Superior temporal gyrus (tissue), 1 donor: ENCODE data around the gene SPOUT1.

Source experiments
- DNase-seq: peaks from one replicate; pipeline ENCODE4 v3.0.0-alpha.2; 2016; ENCODE audit errors: extremely low spot score

SPOUT1 gene

DNA sequence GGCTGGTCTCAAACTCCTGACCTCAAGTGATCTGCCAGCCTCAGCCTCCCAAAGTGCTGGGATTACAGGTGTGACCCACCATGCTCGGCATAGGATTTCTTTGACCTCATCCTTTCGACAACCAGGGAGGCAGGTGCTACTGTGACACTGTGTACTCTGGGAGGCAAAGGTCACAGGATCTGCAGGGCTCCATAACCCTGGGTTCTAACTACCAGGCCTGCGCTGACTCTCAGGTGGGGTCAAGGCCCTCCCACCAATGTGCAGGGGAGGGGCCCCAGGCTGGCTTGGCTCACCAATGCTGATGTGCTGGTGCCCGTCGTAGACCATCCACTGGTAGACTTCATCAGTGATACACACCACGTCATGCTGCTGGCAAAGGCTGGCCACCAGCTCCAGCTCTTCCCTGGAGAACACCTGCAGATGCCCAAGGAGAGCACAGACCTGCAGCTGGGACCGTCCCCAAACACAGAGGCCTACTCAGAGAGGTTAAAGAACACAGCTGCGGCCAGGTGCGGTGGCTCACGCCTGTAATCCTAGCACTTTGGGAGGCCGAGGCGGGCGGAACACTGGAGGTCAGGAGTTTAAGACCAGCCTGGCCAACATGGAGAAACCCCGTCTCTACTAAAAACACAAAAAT is 7.0 kb upstream of the SPOUT1 start:
- DNase-seq, result no peak

DNA sequence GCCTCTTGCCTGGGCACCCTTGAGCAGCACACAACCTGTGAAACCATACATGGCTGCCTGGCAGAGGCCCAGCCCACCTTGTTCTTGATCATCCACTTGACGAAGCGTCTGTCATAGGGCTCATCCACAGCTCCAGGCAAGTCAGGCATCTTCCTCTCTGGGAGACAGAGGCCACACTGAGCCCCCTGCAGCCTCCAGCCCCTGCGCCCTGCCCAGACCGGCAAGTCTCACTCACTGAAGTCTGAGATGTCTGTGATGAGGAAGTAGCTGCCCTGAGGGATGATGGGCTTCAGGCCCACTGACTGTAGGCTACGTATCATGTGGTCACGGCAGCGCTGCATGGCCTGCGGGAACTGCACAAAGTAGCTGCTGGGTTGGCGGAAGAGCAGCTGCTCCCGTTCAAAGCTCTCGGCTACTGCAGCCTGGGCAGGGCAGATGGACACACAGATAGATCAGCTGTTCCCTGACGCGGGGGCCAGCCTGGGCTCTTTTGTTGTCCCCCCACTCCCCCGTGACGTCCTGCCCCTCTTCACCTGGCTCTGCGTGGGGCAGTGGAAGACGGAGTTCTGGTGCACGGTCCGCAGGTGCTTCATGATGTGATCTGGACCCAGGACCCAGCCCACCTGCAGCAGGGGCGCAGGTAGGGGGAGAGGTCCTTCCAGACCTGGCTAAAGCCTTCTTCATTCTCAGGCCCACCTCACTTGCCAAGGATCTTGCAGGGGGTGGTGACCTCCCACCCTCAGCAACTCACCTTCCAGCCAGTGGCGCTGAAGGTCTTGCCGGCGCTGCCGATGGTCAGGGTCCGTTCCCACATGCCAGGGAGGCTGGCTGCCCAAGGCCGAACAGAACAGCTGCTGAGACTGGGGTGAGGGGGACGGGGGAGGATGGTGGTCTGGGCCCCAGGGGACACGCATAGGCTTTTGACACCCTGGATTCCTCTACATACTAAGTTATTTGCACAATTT is 5.9 kb upstream of the SPOUT1 start:
- no peak for DNase-seq

DNA sequence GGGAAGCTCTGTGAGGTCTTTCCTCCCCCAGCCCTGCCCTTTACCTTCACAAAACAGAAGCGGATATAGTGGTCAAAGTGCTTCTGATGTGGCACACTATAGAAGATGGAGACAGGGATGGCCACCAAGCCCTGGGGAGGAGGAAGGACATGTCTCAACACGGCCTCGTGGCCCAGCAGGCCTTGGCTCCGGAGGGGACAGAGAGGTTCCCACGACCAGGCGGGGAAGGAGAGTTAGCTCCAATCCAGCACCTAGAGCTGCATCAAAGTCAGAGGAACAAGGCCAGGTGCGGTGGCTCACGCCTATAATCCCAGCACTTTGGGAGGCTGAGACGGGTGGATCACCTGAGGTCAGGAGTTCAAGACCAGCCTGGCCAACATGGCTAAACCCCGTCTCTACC is 4.1 kb upstream of the SPOUT1 start:
- no peak for DNase-seq

DNA sequence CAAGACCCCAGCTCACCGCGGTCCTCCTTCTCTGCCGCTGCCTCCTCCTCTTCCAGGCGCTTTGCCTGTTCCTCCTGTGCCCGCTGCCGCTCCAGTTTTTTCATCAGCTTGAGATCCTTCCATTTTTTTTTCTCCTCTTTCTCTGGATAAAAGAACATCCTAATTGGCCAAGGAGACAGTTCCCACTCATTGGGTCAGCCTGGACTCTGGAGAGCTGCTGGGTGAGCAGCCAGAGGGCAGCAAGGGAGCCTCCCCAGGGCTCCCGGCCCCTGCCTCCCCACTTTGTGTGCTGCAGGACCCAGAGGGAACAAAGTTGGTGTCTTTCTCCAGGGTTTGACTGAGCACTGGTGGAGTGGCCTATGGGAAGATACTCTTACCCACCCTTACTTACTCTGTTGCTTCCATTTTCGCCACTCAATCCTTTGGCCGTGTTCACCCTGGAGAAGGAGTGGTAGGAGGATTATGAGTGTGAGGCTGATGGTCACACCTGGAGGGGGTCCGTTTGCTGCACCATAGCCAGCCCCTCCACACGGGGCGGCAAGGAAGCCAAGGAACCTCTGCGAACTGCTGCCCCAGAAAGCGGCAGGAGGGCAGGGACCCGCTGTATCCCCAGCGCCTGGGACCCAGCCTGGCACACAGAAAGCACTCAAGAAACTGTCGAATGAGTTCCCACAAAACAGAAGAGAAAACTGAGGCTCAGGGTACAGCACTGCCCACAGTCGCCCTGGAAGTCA is 708 bp downstream of the SPOUT1 start:
- DNase-seq, result no peak

DNA sequence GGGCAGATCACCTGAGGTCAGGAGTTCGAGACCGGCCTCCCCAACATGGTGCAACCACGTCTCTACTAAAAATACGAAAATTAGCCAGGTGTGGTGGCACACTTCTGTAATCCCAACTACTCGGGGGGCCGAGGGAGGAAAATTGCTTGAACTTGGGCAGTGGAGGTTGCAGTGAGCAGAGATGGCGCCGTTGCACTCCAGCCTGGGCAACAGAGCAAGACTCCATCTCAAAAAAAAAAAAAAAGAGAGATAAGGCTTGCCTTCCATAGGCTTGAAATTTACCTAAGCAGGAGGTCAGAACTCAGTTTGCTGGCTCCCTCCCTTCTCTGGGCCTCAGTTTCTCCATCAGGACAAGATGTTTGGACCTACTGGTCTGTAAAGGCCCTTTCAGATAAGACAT is 1.3 kb downstream of the SPOUT1 start:
- no peak for DNase-seq

DNA sequence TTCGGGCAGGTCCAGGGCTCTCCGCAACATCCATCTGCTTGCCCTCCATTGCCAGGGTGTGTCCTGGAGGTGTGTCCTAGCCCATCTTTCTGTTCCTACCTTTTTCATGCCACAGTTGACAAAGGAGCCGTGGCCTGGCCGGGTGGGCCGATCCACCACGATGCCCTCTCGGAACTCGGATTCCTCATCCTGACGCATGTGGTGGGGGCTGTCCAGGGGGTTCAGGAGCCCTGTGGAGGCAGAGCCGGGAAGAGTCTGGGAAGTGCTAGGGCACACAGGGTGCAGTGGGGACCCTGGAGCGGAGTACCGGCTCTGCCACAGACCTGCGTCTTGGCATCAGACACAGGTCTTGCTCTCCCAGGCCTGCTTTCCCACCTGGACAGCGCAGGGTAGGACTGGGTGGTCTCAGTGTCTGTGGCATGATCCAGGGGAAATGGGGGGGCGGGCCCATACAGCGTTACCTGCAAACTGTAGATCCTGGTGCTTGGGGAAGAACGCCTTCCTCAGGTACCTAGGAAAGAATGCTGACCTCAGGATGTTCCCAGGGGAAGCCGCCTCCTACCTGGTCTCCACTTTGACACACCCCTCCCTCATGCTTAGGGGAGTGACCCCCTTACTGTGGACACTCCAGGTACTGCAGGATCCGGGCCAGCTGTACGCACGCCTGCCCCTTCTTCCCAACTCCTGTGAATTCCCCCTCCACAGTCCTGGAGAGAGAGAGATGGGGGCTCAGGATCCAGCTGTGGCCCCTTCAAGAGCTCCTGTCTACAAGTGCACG is 3.5 kb downstream of the SPOUT1 start:
- no peak for DNase-seq

DNA sequence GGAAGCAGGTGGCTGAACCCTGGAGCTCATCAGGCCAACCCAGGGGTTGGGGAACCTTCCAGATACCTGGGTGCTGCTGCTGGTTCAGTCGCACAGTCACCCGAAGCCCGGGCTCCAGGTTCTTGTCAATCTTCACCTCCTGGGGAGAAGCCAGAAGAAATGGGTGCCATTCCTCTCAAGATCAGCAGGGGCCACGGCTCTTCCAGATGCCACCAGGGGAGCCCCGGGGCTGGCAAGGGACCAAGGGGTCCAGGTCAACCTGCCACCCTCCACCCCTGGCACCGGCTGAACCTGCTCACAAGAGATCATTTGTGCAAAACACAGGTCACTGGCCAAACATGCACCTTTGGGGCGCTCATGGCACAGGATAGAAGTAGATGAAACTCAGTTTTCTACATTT is 4.7 kb downstream of the SPOUT1 start:
- no peak for DNase-seq

DNA sequence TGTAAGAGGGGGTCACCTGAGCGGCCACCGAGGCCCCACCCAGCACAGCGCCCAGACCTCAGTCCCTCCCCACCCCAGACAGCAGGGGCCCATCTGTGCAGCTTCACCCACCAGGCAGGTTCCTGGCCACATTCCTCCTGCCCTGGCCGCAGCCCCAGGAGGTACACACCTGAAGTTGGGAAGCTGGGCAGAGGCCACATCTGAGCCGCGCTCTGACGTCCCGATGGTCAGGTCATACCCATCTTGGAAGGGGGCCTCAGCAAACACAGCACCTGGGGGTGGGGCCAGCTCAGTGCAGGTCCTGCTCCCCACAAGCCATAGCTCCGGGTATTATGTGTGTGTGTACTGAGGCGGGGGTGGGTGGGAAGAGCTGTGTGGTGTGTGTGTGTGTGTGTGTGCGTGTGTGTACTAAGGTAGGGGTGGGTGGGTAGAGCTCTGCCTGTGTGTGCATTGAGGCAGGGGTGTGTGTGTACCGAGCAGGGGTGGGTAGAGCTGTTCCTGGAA is 5.6 kb downstream of the SPOUT1 start:
- DNase-seq, result no peak

DNA sequence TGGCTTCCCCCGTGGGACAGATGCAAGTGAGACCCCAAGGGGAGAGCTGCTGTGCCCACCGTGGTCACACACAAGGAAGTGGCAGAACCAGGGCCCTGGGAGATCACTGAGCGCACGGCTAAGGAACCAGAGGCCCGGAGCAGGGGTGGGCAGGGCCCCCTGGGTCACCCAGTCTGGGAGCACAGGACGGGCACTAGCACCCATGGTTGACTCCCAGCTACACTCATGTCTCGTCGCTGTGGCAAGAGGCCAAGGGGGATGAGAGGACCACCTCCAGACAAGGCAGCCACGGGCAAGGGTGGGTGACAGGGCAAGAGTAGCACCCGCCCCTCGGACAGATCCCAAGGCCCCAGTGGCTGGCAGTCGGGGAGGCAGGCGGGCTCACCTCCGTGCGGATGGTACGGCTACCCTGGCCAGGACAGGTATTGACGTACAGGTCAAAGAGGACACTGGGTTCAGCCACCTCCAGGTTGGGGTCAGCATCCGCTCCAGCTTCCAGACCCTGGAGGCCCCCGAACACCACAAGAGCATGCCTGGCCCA is 6.2 kb downstream of the SPOUT1 start:
- DNase-seq, result no peak

DNA sequence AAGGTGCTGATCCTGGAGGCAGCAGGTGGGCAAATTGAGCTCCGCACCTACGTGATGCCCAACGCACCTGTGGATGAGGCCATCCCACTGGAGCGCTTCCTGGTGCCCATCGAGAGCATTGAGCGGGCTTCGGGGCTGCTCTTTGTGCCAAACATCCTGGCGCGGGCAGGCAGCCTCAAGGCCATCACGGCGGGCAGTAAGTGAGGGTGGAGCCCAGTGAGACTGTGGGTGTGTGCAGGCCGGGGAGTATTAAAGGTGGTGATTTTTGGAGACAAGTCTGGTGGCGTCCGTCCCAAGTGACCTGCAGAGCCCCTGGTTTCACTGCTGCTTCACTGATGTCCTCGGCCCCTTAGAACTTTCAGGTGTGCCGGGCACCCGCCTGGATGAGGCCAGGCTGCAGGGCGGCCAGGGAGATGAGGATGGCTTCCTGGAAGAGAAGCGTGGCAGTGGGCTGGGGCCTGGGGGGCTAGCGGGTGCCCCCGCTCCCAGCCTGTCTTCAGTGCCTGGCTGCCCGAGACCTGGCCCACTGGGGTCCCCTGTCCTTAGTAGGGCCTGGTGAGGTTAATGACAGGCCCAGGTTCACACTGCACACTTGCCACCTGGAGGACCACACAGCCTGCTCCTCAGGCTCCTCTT is 7.1 kb downstream of the SPOUT1 start:
- DNase-seq, result no peak

DNA sequence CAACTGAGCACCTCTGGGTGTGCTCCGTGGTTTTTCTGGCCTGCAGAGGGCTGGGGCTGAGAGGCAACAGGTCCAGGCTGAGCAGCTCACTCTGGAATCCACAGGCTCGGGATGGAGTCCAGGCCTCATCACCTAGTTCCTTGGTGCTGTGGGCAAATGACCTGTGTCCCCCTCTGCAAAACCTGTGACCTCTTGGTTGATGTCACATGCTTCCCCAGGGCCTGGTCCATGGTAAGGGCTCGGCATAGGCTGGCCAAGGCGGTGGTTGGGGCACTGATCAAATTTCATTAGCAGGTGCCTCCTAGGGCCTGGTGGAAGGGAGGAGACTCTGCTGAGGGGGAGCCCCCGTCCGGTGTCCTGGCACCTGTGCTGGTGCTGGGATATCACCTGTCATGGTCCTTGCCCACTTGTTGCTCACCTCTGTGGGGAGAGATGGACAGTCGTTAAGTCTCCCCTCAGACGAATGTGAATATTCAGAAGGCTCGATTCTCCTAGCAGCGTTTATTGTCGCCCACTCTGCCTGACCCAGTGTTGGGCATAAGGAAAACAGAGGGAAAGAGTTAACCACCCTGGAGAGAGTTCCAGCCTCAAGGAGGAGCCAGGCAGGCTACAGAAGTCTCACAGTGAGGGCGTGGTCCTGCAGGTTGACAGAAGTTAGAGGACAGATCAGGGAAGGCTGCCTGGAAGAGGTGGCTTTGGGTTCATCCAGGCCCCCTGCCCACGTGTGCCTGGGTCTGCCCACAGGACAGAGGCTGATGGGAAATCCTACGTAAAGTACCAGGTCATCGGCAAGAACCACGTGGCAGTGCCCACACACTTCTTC is 7.8 kb downstream of the SPOUT1 start:
- DNase-seq, result no peak

DNA sequence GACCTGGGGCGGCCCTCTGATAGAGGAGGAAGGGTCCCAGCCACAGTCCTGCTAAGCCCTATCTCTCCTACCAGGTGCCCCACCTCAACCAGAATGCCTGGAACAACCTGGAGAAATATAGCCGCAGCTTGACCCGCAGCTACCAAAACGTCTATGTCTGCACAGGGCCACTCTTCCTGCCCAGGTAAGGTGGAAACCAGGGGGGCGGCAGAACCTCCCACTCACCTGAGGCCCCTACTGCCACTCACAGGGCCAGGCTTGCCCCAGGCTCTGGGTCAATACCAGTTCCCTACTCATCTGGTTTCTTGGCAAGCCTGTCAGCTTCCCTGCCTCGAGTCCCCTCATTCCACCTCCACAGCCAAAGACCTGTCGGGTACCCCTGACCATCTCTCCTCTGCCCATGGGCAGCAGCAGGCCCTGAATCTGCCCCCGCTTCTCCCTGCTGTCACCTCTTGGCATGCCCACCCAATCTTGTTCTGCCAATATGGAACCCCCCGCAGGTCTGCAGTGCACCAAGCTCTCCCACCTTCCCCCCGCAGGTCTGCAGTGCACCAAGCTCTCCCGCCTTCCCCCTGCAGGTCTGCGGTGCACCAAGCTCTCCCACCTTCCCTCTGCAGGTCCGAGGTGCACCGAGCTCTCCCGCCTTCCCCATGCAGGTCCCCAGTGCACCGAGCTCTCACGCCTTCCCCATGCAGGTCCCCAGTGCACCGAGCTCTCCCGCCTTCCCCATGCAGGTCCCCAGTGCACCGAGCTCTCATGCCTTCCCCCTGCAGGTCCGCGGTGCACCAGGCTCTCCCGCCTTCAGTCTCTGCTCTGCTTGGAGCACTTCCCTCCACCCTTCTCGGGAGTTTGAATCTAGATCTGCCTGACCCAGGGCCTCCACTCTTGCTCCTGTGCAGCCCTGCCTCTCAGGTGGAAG is 8.7 kb downstream of the SPOUT1 start:
- no peak for DNase-seq

DNA sequence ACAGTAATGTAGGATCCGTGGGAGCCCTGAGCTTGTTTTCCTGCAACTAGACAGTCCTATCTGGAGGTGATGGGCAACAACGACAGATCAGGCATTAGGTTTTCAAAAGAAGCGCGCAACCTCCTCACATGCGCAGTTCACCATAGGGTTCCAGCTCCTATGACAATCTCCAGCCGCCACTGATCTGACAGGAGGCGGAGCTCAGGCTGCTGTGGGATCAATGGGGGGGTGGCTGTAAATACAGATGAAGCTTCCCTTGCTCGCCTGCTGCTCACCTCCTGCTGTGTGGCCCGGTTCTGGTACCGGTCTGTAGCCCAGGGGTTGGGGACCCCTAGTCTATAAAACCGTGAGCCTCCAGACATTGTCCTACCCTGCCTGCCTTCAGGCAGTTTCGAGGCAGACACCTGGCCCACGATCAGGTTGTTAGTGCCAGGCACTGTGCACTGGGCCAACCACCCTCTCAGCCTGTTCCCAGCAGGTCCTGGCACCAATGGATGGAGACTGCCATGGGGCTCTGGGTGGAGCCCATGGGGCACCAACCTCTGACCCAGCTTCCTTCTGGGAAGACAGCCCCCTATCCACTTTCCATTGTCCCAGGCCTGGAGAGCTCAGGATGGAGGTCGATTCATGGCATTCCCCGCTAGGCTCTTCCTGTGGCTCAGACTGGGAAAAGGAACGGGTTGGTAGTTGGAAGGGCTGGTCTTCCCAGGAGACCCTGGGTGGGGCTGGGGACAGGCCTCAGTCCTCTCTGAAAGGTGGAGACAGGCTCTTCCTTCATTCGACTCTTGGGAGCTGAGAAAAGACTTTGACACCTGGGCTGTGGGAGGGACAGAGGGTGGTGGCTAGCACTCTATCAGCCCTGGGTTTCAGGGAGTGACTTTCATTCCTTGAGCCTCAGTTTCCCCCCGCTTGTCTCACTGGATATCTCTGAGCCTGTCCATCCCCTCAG is 9.6 kb downstream of the SPOUT1 start:
- peak; percentile 55 for DNase-seq

DNA sequence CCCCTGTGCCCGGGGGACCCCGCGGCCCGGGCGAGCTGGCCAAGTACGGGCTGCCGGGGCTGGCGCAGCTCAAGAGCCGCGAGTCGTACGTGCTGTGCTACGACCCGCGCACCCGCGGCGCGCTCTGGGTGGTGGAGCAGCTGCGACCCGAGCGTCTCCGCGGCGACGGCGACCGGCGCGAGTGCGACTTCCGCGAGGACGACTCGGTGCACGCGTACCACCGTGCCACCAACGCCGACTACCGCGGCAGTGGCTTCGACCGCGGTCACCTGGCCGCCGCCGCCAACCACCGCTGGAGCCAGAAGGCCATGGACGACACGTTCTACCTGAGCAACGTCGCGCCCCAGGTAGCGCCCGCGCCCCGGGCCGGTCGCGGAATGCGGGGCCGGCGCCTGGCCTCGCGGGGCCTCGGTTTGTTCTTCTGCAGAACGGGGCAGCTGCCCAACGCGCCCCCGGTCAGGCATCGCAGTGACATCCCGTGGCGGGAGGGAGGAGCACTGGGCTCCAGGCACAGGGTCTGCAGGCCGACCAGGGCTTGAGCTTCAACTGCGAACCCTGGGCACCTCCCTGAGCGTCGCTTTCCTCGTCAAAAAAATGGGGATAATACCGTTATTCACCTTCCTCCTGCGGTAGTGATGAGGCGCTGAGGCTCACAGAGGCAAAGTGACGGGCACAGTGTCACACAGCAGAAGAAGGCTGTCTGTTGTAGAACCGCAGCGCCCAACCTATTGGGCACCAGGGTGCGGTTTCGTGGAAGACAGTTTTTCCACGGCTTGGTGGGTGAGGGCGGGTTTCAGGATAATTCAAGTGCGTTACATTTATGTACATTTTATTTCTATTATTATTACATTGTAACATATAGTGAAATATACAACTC is 10.5 kb downstream of the SPOUT1 start:
- no peak for DNase-seq

DNA sequence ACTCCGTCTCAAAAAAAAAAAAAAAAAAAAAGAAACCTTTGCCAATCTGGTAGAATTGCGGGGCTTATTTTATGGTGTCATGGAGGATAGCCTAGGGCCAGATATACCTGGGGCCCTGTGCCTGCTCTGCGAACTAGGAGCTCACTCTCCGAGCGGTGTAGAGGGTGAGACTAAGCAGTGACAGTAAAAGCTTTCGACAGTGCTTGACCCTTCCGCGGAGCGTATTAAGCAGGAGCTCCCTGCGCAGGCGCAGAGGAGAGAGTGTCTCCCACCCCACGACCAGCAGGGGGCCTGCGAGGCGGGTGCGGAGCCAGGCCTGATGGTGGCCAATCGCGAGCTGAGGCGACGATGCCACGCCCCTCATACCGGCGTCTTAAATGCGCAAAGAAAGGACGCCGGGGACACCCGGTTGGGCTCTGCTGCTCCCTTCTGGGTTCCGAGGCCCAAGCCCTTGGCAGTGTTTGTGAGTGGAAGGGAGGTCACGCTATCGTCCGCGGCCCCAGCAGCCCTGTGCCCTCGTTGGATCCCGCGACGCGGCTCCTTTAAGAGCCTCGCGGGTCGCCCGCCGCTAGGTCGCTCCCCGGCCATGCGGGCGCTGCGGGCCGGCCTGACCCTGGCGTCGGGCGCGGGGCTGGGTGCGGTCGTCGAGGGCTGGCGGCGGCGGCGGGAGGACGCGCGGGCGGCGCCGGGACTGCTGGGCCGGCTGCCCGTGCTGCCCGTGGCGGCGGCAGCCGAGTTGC is 11.3 kb downstream of the SPOUT1 start, which contains the start of gene ENDOG:
ENDOG (plus strand) TSS at position 402 of the 740 bp plus-strand sequence; CDS start at position 587, 185 bp downstream.
- DNase-seq, result peak; percentile 99

DNA sequence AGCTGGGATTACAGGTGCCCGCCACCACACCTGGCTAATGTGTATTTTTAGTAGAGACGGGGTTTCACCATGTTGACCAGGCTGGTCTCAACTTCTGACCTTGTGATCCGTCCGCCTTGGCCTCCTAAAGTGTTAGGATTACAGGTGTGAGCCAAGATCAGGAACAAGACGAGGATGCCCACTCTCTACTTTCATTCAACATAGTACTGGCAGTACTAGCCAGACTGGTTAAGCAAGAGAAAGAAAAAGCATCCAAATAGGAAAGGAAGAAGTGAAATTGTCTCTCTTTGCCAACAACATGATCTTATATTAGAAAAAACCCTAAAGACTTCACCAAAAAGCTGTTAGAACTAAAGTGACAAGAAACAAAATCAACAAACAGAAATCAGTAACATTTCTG is 18.7 kb downstream of the SPOUT1 start:
- DNase-seq, result no peak
